ENCODE data around the gene CREB3L4. TPM values are rescaled to one million over a fixed set of nuclear protein-coding genes. Genes with fewer than 3 reads are reported as not detected.

Gene CREB3L4
- polyA plus RNA-seq, 1 donor from 2014 or later, result 6.5 TPM

DNA sequence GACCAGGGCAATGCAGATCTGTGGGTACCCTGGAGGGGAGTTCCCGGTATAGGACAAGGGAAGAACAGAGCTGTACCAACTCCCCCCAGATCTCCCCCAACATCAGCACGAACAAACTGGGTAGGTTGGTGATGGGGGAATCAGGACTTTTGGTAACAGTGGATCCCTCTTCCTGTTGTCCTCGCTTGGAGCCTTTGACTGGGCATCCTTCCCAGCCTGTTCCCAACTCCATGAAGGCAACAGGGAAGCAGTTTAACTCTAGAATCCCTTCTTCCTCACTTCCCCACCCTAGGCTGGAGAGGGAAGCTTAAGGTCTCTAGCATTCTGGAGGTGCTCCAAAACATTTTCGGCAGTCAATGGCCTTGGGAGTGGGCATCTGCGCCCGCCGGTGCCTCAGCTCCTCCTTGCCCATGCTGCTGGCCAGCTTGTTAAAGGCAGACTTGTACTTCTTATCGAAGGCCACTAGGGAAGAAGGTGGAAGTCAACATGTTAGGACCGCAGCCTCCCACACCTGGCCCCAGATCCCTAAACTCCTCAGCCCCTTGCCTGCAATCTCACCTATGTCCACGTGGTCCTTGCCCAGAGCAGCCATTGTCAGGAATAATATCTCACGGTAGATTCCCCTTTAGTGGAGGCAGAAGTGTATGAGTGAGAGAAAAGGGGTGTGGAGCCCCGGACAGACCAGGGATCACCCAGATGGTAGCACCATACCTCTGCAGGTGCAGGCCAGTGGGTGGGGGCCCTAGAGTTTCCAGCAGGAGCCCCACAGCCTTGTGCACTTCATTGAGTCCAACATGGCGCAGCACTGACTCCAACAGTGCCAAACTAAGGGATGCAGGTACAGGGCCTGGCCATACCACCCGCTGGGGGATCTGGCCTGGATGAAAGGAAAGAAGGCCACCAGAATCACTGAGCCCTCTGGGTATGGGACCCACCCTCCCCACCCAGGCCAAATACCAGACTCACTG, 37.4 kb upstream of the CREB3L4 start:
- H3K9me3 Mint-ChIP-seq, result no peaks in the 10 kb centered on the region
- no peak overlapping the region for H3K4me3 Mint-ChIP-seq
- H3K36me3 Mint-ChIP-seq, result peaks cover 2% of the 10 kb centered on the region
- no peak overlapping the region for H3K27ac Mint-ChIP-seq
- no peaks in the 10 kb centered on the region for H3K27me3 Mint-ChIP-seq
- H3K4me1 Mint-ChIP-seq, result peaks cover 2 to 20% (median 2%) of the 10 kb centered on the region in 3 donors

GRCh38 chr1:153932156-153933131, 35.3 kb upstream of the CREB3L4 start:
- no peaks in the 10 kb centered on the region for H3K27me3 Mint-ChIP-seq
- H3K36me3 Mint-ChIP-seq, result peaks cover 5% of the 10 kb centered on the region
- no peaks in the 10 kb centered on the region for H3K9me3 Mint-ChIP-seq
- H3K4me1 Mint-ChIP-seq, result peaks cover 3 to 11% (median 6%) of the 10 kb centered on the region in 3 donors
- no peak overlapping the region for H3K27ac Mint-ChIP-seq
- H3K4me3 Mint-ChIP-seq, result no peak overlapping the region

- Mint-ChIP-seq H3K36me3 (peaks cover 5% of the 10 kb centered on the region), H3K27ac (no peak overlapping the region), H3K27me3 (no peaks in the 10 kb centered on the region)
Observed at GRCh38 chr1:153933430-153933829, 34.3 kb upstream of the CREB3L4 start.

DNA sequence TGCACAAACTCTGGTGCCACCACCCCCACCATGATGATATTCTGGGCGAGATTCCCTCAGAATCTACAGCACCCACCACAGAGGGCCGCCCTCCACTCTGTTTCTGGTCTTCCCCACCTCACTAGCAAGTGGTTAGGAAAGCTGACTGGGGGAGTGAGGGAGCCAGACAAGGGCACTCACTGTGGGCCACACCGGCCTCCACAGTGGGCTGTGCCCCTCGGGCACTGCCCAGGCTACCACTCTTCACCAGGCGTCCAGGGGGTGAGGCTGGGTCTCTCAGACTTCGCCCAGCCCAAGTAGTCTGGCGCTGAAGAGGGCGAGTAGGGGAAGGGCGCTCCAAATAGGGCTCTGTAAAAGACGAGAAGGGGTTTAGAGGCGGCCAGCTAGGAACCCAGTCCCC, 33.7 kb upstream of the CREB3L4 start:
- Mint-ChIP-seq H3K4me1 (peaks cover 0 to 8% (median 3%) of the 10 kb centered on the region in 3 donors), H3K27ac (no peak overlapping the region), H3K36me3 (peaks cover 5% of the 10 kb centered on the region), H3K27me3 (no peaks in the 10 kb centered on the region), H3K9me3 (no peaks in the 10 kb centered on the region), H3K4me3 (no peak overlapping the region)

More at GRCh38 chr1:153933430-153933829, 34.3 kb upstream of the CREB3L4 start:
- no peak overlapping the region for H3K4me3 Mint-ChIP-seq
- no peaks in the 10 kb centered on the region for H3K9me3 Mint-ChIP-seq
- H3K4me1 Mint-ChIP-seq, result peaks cover 1 to 6% (median 5%) of the 10 kb centered on the region in 3 donors

DNA sequence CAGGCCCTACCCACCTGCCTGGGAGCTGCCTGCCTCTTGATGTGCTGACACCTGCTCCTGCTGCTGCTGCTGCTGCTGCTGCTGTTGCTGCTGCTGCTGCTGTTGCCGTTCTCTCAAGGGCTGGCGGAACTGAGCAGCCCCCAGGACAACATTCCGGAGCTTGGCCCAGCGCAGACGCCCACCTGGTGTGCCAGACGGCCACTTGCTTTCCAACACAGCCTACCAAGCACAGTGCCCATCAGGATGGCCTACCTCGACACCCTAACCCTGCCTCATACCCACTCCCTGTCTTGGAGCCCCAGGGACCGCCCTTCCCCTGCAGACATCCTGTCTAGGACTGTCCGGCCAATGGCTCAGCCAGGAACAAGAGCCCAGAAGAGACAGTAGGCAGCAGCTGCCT, 33.0 kb upstream of the CREB3L4 start:
- no peak overlapping the region for H3K27ac Mint-ChIP-seq
- H3K4me3 Mint-ChIP-seq, result no peak overlapping the region
- peaks cover 1 to 8% (median 3%) of the 10 kb centered on the region in 3 donors for H3K4me1 Mint-ChIP-seq
- H3K36me3 Mint-ChIP-seq, result peaks cover 3% of the 10 kb centered on the region
- H3K9me3 Mint-ChIP-seq, result no peaks in the 10 kb centered on the region
- no peaks in the 10 kb centered on the region for H3K27me3 Mint-ChIP-seq

DNA sequence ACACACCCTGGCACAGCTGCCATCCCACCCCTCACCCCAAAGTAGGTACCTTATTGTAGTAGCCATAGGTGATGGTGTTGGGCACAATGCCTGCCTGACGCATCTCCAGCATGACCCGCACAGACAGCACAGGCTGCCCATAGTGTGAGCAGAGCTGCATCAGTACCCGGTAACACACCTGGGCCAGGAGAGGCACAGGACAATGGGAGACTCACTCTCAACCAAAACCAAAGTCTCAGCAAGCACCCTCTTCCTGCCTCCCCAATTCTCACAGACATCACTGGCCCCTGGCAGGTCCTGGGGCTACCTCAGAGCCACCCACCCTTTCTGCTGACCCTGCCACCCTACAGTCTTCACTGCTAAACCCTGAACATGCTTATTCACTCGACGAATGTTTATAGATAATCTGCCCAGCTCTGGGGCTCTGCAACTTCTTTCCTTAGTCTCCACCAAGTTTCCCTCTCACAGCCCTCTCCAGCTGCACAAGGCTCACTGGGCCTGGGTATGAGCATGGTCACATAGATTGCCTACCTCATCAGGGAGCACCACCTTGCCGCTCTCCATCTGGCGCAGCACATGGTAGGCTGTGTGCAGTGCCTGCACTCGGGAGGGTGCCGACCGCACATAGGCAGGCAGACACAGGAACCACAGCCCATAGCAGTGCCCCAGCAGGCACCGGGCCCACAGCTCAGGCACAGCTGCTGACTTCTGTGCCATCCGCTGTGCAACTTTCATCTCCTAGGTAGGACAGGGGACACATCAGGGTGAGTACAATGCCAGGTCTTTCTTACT, 31.5 kb upstream of the CREB3L4 start:
- H3K27me3 Mint-ChIP-seq, result no peaks in the 10 kb centered on the region
- H3K9me3 Mint-ChIP-seq, result no peaks in the 10 kb centered on the region
- H3K4me1 Mint-ChIP-seq, result peaks cover 4 to 8% (median 7%) of the 10 kb centered on the region in 3 donors
- peaks cover 3% of the 10 kb centered on the region for H3K36me3 Mint-ChIP-seq
- peak overlapping the region in 2 of 4 donors; percentile 8 to 57 for H3K4me3 Mint-ChIP-seq
- peak overlapping the region in 2 of 3 donors; percentile 39 to 64 for H3K27ac Mint-ChIP-seq

DNA sequence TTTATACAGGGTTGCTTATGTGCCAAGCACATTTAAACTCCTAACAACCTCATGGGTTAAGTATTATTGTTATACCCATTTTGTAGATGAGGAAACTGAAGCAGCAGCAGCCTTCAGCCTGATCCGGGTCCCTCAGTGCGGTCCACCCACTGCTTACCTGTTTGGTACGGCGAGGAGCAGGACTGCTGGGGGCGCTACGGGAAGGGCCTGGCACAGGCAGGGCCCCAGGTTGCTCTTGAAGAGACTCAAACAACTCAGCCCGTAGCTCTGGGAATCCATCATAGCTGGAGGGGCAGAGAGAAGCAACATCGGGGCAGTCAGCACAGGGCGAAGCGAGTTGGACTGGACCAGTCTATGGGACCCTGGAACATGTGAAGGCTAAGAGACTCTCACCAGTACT, 30.4 kb upstream of the CREB3L4 start:
- peaks cover 3% of the 10 kb centered on the region for H3K36me3 Mint-ChIP-seq
- no peaks in the 10 kb centered on the region for H3K27me3 Mint-ChIP-seq
- H3K27ac Mint-ChIP-seq, result peak overlapping the region in 2 of 3 donors; percentile 23 to 64
- H3K4me1 Mint-ChIP-seq, result peaks cover 6 to 9% (median 8%) of the 10 kb centered on the region in 3 donors
- H3K9me3 Mint-ChIP-seq, result no peaks in the 10 kb centered on the region
- H3K4me3 Mint-ChIP-seq, result peak overlapping the region in 1 of 4 donors; percentile 45

DNA sequence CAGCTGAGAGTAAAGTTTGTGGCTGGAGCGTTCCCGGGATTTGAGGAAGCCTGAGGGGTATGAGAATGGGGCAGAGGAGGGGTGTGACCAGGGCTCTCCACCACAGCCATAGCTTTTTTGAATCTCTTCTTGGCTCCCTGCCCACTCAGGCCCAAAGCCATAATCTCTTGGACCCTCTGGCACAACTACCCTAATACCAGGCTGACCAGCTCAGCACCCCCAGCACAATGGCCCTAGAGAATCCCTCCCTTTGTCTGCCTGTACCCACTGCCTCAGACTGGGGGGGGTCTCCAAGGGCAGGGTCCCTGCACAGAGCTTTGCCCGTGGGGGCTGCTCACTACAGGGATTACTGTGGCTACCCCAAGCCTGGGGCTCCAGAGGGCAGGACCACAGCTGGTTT, 28.7 kb upstream of the CREB3L4 start:
- Mint-ChIP-seq H3K4me1 (peaks cover 9 to 21% (median 14%) of the 10 kb centered on the region in 3 donors), H3K4me3 (no peak overlapping the region), H3K27me3 (no peaks in the 10 kb centered on the region), H3K36me3 (peaks cover 5% of the 10 kb centered on the region), H3K9me3 (no peaks in the 10 kb centered on the region), H3K27ac (peak overlapping the region in 1 of 3 donors; percentile 5)

- H3K27me3 Mint-ChIP-seq, result no peaks in the 10 kb centered on the region
- H3K4me3 Mint-ChIP-seq, result peak overlapping the region in 1 of 4 donors; percentile 53
- H3K4me1 Mint-ChIP-seq, result peaks cover 11 to 23% (median 17%) of the 10 kb centered on the region in 3 donors
- peak overlapping the region in 1 of 3 donors; percentile 5 for H3K27ac Mint-ChIP-seq
- H3K36me3 Mint-ChIP-seq, result peaks cover 7% of the 10 kb centered on the region
- H3K9me3 Mint-ChIP-seq, result no peaks in the 10 kb centered on the region
Observed at GRCh38 chr1:153939476-153939875, 28.2 kb upstream of the CREB3L4 start.

DNA sequence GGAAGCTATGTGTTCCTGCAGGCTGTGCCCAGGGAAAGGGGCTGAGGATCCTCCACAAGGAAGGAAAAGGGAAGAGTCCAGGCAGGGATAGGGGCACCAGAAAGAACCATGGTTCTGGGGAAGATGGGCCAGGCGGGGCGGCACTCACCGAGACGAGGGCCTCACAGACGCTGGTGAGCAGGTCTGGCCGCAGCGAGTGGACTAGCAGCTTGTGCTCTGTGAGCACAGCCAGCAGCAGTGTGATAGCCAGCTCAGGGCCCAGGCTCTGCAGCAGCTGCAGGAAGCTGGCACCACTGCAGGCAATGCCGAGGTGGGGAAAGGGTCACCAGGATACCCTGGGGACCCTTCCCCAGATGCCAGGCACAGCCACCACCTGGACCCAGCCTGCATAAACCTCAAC, 26.9 kb upstream of the CREB3L4 start:
- peaks cover 9% of the 10 kb centered on the region for H3K36me3 Mint-ChIP-seq
- no peaks in the 10 kb centered on the region for H3K9me3 Mint-ChIP-seq
- H3K4me3 Mint-ChIP-seq, result peak overlapping the region in 2 of 4 donors; percentile 47 to 53
- H3K27me3 Mint-ChIP-seq, result no peaks in the 10 kb centered on the region
- peak overlapping the region in 2 of 3 donors; percentile 88 for H3K27ac Mint-ChIP-seq
- peaks cover 14 to 24% (median 19%) of the 10 kb centered on the region in 3 donors for H3K4me1 Mint-ChIP-seq

- Mint-ChIP-seq H3K27ac (peak overlapping the region; percentile 59 to 98 (median 62)), H3K9me3 (no peaks in the 10 kb centered on the region), H3K4me3 (peak overlapping the region in 2 of 4 donors; percentile 84 to 94), H3K36me3 (peaks cover 6% of the 10 kb centered on the region), H3K4me1 (peaks cover 17 to 26% (median 20%) of the 10 kb centered on the region in 3 donors), H3K27me3 (no peaks in the 10 kb centered on the region)
Observed at GRCh38 chr1:153941826-153942725, 25.6 kb upstream of the CREB3L4 start.

GRCh38 chr1:153942766-153943549, 24.7 kb upstream of the CREB3L4 start:
- Mint-ChIP-seq H3K4me3 (peak overlapping the region in 3 of 4 donors; percentile 94 to 99 (median 98)), H3K27ac (peak overlapping the region in 2 of 3 donors; percentile 45 to 98), H3K9me3 (no peaks in the 10 kb centered on the region), H3K4me1 (peaks cover 19 to 26% (median 22%) of the 10 kb centered on the region in 3 donors), H3K27me3 (no peaks in the 10 kb centered on the region), H3K36me3 (peaks cover 6% of the 10 kb centered on the region)
